AG09309 (cell line): ENCODE data around the gene YIF1A.

Source experiments
- DNase-seq: peaks from one replicate; pipeline ENCODE4 v3.0.0-alpha.2; 2010; ENCODE audit warnings: low read depth
- H3K4me3 ChIP-seq: 2 replicates; pipeline ENCODE4 v1.5.1; 2011; ENCODE audit warnings: mild to moderate bottlenecking, low read depth, low read length, moderate library complexity; ENCODE audit not compliant: control insufficient read depth
- TF ChIP-seq, protein P1 (sequence below): IDR thresholded peaks from 2 replicates; pipeline ENCODE4 v1.5.1; 2011; ENCODE audit warnings: mild to moderate bottlenecking, low read depth, low read length, inconsistent platforms; ENCODE audit not compliant: insufficient read depth, control insufficient read depth; ENCODE audit errors: missing control alignments

YIF1A gene

DNA sequence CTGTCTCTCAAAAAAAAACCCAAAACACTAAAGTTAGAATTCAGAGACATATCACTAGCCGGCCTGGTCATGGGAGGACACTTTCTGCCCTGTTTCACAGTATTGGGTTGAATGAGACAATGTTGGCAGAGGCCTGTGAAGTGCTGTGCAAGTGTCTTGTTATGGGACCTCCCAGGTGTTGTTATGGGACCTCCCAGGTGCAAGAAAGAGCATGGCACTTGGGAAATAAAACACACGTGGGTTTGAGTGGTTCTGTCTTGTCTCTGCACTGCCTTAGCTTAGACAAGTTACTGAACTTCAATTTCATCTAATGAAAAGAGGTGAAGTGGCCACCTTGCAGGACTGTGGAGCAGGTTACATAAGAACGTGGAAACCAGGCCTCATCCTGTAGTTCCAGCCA, 49.4 kb downstream of the YIF1A start:
- no peak overlapping the region for H3K4me3 ChIP-seq
- DNase-seq: no peak
- TF ChIP-seq, protein P1, sequence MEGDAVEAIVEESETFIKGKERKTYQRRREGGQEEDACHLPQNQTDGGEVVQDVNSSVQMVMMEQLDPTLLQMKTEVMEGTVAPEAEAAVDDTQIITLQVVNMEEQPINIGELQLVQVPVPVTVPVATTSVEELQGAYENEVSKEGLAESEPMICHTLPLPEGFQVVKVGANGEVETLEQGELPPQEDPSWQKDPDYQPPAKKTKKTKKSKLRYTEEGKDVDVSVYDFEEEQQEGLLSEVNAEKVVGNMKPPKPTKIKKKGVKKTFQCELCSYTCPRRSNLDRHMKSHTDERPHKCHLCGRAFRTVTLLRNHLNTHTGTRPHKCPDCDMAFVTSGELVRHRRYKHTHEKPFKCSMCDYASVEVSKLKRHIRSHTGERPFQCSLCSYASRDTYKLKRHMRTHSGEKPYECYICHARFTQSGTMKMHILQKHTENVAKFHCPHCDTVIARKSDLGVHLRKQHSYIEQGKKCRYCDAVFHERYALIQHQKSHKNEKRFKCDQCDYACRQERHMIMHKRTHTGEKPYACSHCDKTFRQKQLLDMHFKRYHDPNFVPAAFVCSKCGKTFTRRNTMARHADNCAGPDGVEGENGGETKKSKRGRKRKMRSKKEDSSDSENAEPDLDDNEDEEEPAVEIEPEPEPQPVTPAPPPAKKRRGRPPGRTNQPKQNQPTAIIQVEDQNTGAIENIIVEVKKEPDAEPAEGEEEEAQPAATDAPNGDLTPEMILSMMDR: no peak

DNA sequence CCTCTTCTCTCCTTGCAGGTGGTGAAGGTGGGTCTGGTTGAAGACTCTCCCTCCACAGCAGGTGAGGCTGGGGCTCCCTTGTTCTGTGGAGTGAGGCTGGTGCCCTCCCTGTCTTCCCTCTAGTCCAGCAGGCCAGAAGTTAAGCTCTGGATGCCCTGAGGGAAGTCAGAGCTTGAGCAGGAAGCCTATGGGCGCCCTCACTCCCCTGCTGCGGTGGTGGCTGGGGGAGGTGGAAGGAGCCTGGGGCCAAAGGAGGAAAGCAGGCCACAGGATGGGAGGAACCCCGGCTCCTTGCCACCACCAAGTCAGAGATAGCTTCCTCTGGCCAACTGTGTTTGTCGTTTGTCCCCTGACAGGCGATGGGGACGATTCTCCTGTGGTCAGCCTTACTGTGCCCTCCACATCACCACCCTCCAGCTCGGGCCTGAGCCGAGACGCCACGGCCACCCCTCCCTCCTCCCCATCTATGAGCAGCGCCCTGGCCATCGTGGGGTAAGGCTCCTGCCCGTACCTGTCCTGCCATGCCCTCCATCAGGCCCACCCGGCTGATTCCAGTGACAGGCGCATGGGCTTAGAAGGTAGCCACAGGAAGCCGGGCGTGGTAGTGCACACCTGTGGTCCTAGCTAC, 50.0 kb downstream of the YIF1A start:
- TF ChIP-seq, protein P1: no peak
- H3K4me3 ChIP-seq: no peak overlapping the region
- DNase-seq: no peak

DNA sequence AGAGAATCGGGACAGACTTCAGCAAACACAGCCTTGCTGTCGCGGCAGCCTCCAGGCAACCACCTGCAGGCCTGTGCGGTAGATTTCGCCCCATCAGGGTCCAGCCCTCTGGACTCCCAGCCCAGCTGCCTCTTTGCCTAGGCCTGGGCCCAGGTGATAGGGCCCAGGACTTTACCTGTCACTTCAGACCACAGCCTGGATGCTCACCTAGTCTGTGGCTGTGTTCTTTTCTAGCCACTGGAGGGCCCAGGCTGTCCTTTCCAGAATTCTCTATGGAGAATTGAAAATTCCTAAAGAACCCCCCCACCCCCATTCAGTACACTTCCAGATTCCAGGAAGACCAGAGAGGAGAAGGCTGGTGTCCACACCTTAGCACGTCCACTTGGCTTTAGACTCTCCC, 51.1 kb downstream of the YIF1A start:
- H3K4me3 ChIP-seq: no peak overlapping the region
- TF ChIP-seq, protein P1: no peak
- DNase-seq: no peak

DNA sequence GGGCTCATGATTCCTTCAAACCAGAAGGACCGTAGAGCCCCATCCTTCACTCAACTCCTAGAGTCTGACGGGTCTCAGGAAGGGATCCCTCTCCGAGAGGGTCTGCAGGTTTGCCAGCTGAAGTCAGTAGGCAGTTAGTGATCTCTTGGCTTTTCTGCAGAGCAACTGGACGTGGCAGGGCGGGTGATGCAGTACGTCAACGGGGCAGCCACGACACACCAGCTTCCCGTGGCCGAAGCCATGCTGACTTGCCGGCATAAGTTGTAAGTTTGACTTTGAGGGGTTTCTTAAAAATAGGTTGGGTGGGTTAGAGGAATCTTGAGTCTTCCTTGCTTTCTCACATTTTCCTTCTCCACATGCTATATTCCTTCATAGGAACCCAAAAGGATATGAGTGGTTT, 53.8 kb downstream of the YIF1A start:
- no peak for DNase-seq
- no peak overlapping the region for H3K4me3 ChIP-seq
- TF ChIP-seq, protein P1: no peak
